Measurements from ENCODE around the gene KIR2DL3. TPM values are rescaled to one million over a fixed set of nuclear protein-coding genes. Genes with fewer than 3 reads are reported as not detected.

The KIR2DL3 gene
- total RNA-seq, 1 donor from 2014 or later = not detected

DNA sequence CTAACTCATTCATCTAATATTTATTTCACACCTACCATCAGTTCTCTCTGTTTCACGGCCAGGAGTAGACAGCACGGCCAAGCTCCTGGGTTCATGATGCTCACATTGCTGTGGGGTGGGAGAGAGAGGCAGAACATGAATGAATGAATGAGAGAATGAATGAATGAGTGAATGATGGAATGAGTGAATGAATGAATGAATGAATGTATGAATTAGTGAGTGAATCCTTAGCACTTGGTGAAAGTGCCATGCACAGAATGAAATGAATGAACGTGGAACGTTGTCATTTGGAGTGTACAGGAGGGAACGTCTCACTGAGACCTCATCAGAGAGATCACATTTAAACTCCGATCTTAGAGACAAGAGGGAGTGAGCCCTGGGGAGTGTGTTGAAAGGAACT is 53.2 kb downstream of the KIR2DL3 start:
- Mint-ChIP-seq H3K27ac (no peak overlapping the region), H3K9me3 (no peaks in the 10 kb centered on the region), H3K4me3 (no peak overlapping the region), H3K4me1 (peaks cover 10% of the 10 kb centered on the region), H3K27me3 (peaks cover 8% of the 10 kb centered on the region), H3K36me3 (ENCODE audit: low read depth) (no peaks in the 10 kb centered on the region)
- no peak for DNase-seq
- intact Hi-C loops (cut with micrococcal nuclease) = no loop called here

DNA sequence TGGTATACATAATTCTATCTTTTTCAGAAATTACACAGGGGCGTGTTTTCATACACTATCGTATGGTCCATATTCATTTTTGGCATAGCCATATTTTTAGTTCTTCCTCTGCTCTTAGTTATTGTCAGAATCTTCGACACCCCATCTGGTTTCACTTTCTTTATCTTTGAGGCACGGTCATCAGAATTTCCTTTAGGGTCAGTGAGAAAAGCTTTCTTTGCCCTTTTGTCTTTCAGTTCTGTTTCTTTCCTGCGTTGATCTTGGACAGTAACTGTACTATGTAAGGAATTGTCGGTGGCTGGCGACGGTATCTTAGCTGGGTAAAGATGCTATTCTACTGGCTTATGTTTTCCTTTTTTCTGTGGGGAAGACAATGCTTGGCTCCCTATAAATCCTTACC is 54.5 kb downstream of the KIR2DL3 start:
- H3K27ac Mint-ChIP-seq = no peak overlapping the region
- H3K27me3 Mint-ChIP-seq = peaks cover 12% of the 10 kb centered on the region
- no peaks in the 10 kb centered on the region for H3K9me3 Mint-ChIP-seq
- H3K4me3 Mint-ChIP-seq = peak overlapping the region; percentile 79
- peak; percentile 57 for DNase-seq
- peaks cover 10% of the 10 kb centered on the region for H3K4me1 Mint-ChIP-seq
- intact Hi-C loops (cut with micrococcal nuclease) = no loop called here
- no peaks in the 10 kb centered on the region for H3K36me3 Mint-ChIP-seq (ENCODE audit: low read depth)

GRCh38 chr19:54795758-54796157 is 57.4 kb downstream of the KIR2DL3 start:
- intact Hi-C loops (cut with micrococcal nuclease) = no loop called here
- peaks cover 15% of the 10 kb centered on the region for H3K27me3 Mint-ChIP-seq
- no peak overlapping the region for H3K4me3 Mint-ChIP-seq
- peaks cover 10% of the 10 kb centered on the region for H3K4me1 Mint-ChIP-seq
- no peak for DNase-seq
- H3K9me3 Mint-ChIP-seq = no peaks in the 10 kb centered on the region
- H3K27ac Mint-ChIP-seq = no peak overlapping the region
- no peaks in the 10 kb centered on the region for H3K36me3 Mint-ChIP-seq (ENCODE audit: low read depth)

Other genes starting within 250 kb of the KIR2DL3 start
- 34.2 and 35.0 TPM in 2 replicates for gene LAIR2, start 235.7 kb upstream of the KIR2DL3 start, total RNA-seq
- not detected in 2 replicates for gene LILRA2, start 164.7 kb upstream of the KIR2DL3 start, total RNA-seq
- not detected in 2 replicates for gene LILRA1, start 144.9 kb upstream of the KIR2DL3 start, total RNA-seq
- gene LILRB1, start 108.0 kb upstream of the KIR2DL3 start, total RNA-seq = 0.33 TPM in 1 of 2 replicates, not detected in the other
- gene LILRB4, start 75.5 kb upstream of the KIR2DL3 start, total RNA-seq = not detected in 2 replicates
- not detected in 2 replicates for gene KIR3DL3, start 14.1 kb upstream of the KIR2DL3 start, total RNA-seq
- gene KIR2DL1, start 31.3 kb downstream of the KIR2DL3 start, total RNA-seq = not detected in 2 replicates
- gene KIR2DL4, start 65.1 kb downstream of the KIR2DL3 start, total RNA-seq = not detected in 2 replicates
- gene KIR3DL1, start 78.0 kb downstream of the KIR2DL3 start, total RNA-seq = not detected in 2 replicates
- not detected in 2 replicates for gene KIR2DS4, start 94.2 kb downstream of the KIR2DL3 start, total RNA-seq
- 0.47 and 0.52 TPM in 2 replicates for gene KIR3DL2, start 111.9 kb downstream of the KIR2DL3 start, total RNA-seq
- not detected in 2 replicates for gene FCAR, start 135.7 kb downstream of the KIR2DL3 start, total RNA-seq
- gene NCR1, start 167.6 kb downstream of the KIR2DL3 start, total RNA-seq = not detected in 2 replicates
- not detected in 2 replicates for gene NLRP7, start 209.0 kb downstream of the KIR2DL3 start, total RNA-seq
- gene NLRP2, start 227.9 kb downstream of the KIR2DL3 start, total RNA-seq = 14.2 and 17.9 TPM in 2 replicates

Data from activated CD4-positive, alpha-beta T cell treated with anti-CD3 and anti-CD28 coated beads, Interleukin-2, amount 10 ng/mL, durations not matched to agents 24 days and 14 days (primary cell).